ENCODE results near the gene TPGS1.
A peak's percentile ranks its signal among the peaks of the same experiment; 100 is the strongest.

The TPGS1 gene, protein sequence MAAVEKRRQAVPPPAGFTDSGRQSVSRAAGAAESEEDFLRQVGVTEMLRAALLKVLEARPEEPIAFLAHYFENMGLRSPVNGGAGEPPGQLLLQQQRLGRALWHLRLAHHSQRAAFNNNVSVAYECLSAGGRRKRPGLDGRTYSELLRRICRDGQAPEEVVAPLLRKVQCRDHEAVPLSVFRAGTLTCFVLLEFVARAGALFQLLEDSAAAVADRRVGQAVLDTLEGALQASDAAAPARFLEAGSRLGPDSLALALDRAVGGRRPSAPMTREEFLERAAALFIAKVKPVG

DNA sequence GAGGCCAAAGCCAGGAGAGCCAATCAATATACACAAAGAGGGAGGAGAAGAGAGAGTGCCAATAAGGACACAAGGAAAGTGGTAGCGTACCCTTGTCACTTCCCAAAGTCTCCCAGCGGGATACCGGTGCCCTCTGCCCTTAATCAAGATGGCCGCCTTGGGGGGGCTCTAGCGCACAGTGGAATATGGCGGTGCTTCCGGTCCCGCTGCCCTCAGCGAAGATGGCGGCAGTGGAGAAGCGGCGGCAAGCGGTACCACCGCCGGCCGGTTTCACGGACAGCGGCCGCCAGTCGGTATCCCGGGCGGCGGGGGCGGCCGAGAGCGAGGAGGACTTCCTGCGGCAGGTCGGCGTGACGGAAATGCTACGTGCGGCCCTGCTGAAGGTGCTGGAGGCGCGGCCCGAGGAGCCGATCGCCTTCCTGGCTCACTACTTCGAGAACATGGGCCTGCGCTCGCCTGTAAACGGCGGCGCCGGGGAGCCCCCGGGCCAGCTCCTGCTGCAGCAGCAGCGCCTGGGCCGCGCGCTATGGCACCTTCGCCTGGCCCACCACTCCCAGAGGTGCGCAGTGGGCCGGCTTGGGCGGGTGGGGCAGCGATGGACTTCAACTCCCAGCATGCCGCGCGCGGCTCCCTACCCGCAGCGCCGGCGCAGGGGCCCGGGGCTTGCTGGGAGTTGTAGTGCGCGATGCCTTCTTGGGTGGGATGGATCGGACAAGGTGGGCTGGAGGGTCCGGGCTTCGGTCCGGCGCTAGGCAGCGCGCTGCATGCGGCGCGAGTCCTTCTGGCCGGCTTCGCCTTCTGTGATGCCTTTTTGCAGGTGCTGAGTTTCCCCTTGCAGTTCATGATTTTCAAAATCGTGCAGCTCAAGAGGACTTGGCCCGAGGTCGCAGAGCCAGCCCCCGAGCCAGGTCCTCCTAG lies at the start of gene TPGS1:
TPGS1 (plus strand) TSS at position 212 of the 918 bp plus-strand sequence; CDS start at position 222, 10 bp downstream.
- intact Hi-C loops (cut with DNase I) = loop anchor here (2.0 kb wide), 1 partner anchor 19 kb away; no protein-coding TSS in a partner anchor
- DNase-seq = peak in 41 of 42 donors; percentile 63 to 100 (median 88)

- intact Hi-C loops (cut with DNase I) = no loop called here
- no peak for DNase-seq
These were observed 49.7 kb upstream of the TPGS1 start for GRCh38 chr19:457636-458035.

DNA sequence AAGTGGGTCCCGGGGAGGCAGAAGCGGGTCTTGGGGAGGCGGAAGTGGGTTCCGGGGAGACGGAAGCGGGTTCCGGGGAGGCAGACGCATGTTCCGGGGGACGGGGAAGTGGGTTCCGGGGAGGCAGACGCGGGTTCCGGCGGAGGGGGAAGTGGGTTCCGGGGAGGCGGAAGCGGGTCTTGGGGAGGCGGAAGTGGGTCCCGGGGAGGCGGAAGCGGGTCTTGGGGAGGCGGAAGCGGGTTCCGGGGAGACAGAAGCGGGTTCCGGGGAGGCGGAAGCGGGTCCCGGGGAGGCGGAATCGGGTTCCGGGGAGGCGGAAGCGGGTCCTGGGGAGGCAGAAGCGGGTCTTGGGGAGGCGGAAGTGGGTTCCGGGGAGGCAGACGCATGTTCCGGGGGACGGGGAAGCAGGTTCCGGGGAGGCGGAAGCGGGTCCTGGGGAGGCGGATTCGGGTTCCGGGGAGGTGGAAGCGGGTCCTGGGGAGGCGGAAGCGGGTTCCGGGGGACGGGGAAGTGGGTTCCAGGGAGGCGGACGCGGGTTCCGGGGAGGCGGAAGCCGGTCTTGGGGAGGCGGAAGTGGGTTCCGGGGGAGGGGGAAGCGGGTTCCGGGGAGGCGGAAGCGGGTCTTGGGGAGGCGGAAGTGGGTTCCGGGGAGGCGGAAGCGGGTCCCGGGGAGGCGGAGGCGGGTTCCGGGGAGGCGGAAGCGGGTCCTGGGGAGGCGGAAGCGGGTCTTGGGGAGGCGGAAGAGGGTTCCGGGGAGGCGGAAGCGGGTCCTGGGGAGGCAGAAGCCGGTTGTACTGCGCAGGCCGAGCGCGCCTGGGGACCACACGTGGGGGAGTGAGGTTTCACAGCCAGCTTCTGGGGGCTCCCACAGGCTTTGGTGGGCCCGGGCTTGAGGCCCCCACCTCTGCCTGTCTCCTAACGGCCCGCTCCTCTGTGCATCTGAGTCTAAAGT lies 48.9 kb upstream of the TPGS1 start:
- no peak for DNase-seq
- intact Hi-C loops (cut with DNase I) = no loop called here

GRCh38 chr19:459724-460511 lies 47.4 kb upstream of the TPGS1 start:
- DNase-seq = peak in 36 of 42 donors; percentile 26 to 86 (median 68)
- intact Hi-C loops (cut with DNase I) = no loop called here

DNA sequence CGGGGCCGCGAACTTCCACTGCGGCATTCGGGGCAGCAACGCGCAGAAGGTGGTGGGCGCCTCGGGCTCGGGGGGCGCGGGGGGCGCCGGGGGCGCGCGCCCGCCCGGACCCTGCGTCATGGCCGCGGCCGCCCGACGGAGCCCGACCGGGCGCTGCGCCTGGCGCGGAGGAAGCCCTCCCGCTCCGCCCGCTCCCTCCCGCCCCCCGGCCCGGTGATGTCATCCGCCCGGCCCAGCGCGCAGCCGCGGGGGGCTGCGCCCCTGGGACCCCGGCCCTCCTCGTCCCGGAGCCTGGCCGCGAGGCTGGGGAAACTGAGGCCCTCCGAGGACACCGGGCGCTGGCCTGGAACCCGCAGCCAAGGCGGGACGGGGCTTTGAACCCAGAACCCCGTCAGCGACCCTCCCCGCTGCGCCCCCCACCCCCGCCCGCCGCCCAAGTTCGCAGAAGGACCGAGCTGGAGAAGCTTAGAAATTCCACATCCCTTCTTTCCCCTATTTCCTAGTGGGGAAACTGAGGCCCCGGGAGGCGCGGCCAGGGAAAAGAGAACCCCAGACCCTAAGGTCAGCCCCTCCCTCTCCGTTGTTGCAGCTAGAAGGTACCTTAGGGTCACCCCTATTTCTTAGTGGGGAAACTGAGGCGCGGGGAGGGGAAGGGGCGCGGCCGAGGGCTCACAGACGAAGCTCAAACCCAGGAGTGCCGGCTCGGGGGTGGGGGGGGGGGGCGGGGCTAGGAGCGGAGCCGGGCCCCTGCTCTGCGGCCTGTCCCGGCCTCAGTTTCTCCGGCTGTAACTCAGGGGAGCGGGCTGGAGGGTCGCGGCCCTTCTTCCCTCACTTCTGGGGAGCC lies 46.2 kb upstream of the TPGS1 start, which contains the start of gene SHC2:
SHC2 (minus strand) TSS at position 157 of the 844 bp plus-strand sequence; CDS start at position 120, 37 bp downstream.
- peak in 13 of 42 donors; percentile 19 to 72 (median 49) for DNase-seq

GRCh38 chr19:461721-462551 lies 45.4 kb upstream of the TPGS1 start:
- intact Hi-C loops (cut with DNase I) = no loop called here
- peak in 20 of 42 donors; percentile 10 to 73 (median 36) for DNase-seq

More for the DNA sequence above, 46.2 kb upstream of the TPGS1 start, which contains the start of gene SHC2:
- intact Hi-C loops (cut with DNase I) = no loop called here

DNA sequence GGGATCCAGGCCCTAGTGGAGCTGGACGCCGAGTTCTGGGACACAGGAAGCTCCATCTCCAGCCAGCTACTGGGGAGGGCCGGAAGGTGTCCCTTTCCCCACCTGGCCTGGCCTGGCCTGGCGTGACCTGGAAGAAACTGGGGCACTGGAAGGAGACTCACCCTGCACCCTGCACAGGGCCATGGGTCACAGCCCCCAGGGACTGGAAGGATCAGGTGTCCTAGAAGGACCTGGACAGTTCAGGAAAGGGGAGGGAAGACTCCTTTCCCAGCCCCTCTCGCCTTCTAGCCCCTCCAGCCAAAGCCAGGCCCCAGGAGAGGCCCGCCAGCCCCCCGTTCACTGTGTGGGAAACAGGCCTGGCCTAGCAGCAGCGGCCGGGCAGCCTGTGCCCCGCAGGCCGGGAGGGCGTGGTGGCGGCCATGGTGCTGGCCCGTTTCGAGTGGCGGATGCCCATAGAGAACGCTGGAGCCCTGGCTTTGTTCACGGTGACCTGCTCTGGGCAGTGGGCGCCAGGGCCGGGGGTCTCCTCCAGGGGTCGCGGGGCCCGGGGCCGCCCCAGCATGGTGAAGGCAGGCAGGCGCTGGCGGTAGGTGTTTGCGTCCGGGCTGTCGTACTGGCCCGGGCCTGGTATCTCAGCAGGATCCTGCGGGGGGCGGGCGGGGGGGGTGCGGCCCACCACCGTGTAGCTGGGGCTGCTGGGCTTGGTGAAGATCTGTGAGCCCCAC lies 43.7 kb upstream of the TPGS1 start:
- intact Hi-C loops (cut with DNase I) = no loop called here
- DNase-seq = no peak

DNA sequence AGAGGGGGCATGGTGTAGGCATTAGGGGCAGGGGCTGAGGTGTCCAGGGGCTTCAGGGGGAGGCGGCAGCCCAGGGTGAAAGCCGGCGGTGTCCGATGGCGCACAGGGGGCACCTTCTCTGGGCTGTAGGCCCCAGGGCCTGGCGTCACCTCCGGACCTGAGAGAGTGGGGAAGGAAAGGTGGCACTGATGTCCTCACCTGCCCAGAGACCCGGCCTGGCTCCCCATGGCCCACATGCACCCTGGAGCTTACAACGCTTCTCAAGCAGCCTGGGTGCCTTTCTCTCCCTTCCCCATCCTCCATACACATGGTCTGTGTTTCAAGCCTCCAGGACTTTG lies 43.1 kb upstream of the TPGS1 start:
- no peak for DNase-seq
- intact Hi-C loops (cut with DNase I) = no loop called here

DNA sequence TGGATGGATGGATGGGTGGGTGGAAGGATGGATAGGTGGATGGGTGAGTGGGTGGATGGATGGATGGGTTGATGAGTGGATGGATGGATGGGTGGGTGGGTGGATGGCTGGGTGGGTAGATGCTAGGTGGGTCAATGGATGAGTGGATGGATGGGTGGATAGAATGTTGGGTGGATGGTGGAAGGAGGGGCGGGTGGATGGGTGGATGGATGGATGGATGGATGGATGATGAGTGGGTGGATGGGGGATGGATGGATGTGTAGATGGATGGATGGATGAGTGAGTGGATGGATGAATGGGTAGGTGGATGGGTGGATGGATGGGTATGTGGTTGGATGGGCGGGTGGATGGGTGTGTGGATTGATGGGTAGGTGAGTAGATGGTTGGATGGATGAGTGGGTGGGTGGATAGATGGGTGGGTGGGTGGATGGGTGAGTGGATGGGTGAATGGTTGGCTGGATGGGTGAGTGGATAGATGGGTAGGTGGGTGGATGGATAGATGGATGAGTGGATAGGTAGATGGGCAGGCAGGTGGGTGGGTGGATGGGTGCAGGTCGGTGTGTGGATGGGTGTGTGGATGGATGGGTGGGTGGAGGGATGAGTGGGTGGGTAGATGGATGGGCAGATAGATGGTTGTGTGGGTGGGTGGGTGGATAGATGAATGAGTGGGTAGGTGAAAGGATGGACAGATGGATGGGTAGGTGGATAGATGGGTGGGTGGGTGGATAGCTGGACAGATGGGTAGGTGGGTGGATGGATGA lies 42.1 kb upstream of the TPGS1 start:
- intact Hi-C loops (cut with DNase I) = no loop called here
- DNase-seq = no peak

DNA sequence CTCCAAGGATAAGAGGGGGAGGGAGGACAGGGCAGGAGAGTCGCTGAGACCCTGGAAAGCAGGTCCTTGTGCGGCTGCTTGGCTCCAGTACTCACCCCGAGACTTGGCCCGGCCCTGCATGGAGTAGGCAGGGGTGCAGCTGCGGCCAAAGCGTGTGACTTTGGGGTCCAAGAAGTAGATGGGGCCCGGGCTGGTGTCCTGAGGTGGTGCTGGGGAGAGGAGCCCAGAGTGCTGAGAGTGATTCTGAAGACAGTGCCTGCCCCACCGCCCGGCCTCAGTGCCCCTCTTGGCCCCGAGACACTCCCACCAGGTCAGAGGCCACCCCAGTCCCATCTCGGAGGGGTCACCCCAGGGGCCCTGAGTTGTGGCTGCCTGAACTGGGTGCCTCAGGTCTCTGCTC lies 39.7 kb upstream of the TPGS1 start:
- DNase-seq = no peak
- intact Hi-C loops (cut with DNase I) = no loop called here

- intact Hi-C loops (cut with DNase I) = no loop called here
- DNase-seq = no peak
These were observed 38.6 kb upstream of the TPGS1 start for GRCh38 chr19:468587-469256.

DNA sequence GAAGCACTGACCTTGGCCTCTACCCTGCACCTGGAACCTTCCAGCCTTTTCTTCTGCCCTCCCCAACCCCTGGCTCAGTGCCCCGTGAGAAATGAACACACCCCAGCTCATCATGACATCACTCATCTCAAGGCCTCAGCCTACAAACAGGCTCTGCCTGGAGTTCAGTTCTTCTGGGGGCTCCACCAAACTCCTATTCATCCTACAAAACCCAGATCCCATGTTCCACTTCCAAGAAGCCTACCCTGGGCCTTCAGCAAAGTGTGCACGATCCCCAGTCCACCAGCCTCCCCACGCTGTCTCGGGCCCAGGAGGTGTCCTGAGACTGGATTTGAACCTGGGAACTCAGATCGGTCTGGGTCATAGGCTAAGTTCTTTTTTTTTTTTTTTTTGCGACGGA lies 37.5 kb upstream of the TPGS1 start:
- no peak for DNase-seq
- intact Hi-C loops (cut with DNase I) = no loop called here

DNA sequence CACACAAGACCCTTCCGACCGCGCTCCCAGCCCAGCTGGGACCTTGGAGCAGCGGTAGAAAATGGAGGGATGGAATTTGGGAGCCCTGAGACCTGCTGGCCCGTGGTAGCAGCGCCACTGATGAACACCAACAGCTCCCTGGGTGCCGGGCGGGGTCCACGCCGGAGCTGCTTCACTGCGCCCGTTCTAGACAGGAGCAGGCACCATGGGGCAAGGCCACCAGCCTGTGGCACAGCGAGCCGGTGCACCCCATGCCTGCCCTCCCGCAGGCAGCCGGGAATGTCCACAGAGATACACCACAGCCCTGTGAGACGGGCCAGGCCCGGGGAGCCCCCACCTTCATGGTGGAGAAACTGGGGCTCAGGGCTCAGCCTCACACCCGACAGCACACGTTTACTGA lies 36.6 kb upstream of the TPGS1 start:
- intact Hi-C loops (cut with DNase I) = no loop called here

GRCh38 chr19:472005-472858 lies 35.1 kb upstream of the TPGS1 start:
- intact Hi-C loops (cut with DNase I) = no loop called here
- DNase-seq = no peak

More for the DNA sequence above, 36.6 kb upstream of the TPGS1 start:
- no peak for DNase-seq

Data from head of caudate nucleus (tissue), 42 donors.